ENCODE measurements around the gene LAMB4. TPM values are rescaled to one million over a fixed set of nuclear protein-coding genes. Genes with fewer than 3 reads are reported as not detected.

LAMB4 gene
- total and polyA plus RNA-seq, 2 of the 4 experiments (the other 2 are of a cell fraction), result 0.12 to 0.18 TPM

DNA sequence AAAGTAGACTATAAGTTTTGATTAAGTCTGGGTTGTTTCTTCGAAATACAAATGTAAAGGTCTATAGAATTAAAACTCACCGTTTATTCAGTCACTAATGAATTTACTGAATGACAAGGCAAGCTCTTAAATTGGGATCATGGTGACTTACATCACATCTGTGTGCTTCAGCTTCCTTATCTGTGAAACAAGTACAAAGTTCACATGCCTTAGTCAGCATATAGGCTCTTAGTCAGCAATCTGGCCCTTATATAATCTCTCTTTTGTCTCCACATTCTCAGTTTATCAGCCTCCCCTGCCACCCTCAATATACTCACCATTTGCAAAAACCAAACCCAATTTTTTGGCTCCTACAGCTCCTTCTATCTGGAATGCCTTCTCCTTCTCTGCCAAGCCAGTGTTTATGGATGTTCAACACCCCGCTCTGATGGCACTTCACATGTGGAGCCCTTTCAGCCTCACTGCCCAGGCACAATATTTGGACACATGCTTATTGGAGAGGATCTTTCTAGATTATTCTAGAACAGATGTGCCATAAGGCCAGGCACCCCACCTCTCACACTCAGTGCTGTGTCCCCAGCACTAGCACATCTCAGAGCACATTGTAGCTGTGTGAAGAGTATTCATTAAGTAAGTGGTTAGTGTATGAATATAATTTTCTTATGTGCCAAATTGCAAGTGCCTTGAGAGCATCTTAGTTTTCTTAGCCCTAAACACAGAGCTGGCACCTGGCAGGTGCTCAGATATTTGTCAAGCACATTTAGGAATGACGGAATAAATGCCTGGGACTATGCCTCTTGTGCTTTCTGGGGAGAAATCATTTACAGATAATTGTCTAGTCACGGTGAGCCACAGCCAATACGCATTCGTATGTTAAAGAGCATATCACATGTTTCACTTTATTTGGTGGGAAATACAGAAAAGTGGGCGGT is 117.4 kb downstream of the LAMB4 start:
- in situ Hi-C loops (cut with MboI; ENCODE audit: low sequenced_read_pairs) (no loop called here), intact Hi-C loops (cut with micrococcal nuclease) (loop anchor here (5.0 kb wide), 1 partner anchor 120 kb away; the partner anchor contains the start of gene LAMB4), dilution Hi-C loops (cut with HindIII; ENCODE audit: low sequenced_read_pairs, unreplicated experiment) (loop anchor here (25.0 kb wide), 1 partner anchor 125 kb away; the partner anchor contains the start of gene LAMB4)
- no peak overlapping the region for H3K27ac ChIP-seq (ENCODE audit: insufficient read depth, low read length)
- ChIA-PET POLR2A (ENCODE audit: unreplicated experiment) (interaction anchor here (1.4 kb wide), 1 partner anchor 10 kb away, joined by 4 read pairs; no protein-coding TSS in a partner anchor), CTCF (no interaction called here)
- H3K4me3 ChIP-seq (ENCODE audit: insufficient read depth, low read depth, low read length), result no peak overlapping the region
- H2BK20ac ChIP-seq (ENCODE audit: low read depth, low read length), result no peak overlapping the region
- H2BK5ac ChIP-seq (ENCODE audit: low read depth, low read length, poor library complexity, severe bottlenecking), result no peak overlapping the region
- H3K18ac ChIP-seq (ENCODE audit: low read depth, low read length), result 0 out of 2 replicates have a peak overlapping the region, but pooled peaks have one; percentile 1
- H3K36me3 ChIP-seq (ENCODE audit: control insufficient read depth, insufficient read depth, low read length), result no peaks in the 10 kb centered on the region
- peaks cover 12% of the 10 kb centered on the region; the same call in 1 of the 2 replicates for H3K9me1 ChIP-seq (ENCODE audit: insufficient read depth, low read length)
- 0 out of 2 replicates have a peak, but pooled peaks have one; percentile 6 for TF ChIP-seq RFX5 (IDR thresholded peaks at IDR 0.05; ENCODE audit: low read depth, low read length)
- 0 out of 2 replicates have a peak, but pooled peaks have one; percentile 10 for TF ChIP-seq FOS (IDR thresholded peaks at IDR 0.05; ENCODE audit: low read depth, low read length)
- 0 out of 2 replicates have a peak, but pooled peaks have one; percentile 5 for TF ChIP-seq NFE2L2 (IDR thresholded peaks at IDR 0.05; ENCODE audit: low read depth, low read length)
- TF ChIP-seq, protein P1, sequence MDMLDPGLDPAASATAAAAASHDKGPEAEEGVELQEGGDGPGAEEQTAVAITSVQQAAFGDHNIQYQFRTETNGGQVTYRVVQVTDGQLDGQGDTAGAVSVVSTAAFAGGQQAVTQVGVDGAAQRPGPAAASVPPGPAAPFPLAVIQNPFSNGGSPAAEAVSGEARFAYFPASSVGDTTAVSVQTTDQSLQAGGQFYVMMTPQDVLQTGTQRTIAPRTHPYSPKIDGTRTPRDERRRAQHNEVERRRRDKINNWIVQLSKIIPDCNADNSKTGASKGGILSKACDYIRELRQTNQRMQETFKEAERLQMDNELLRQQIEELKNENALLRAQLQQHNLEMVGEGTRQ (IDR thresholded peaks at IDR 0.05; ENCODE audit: low read depth, low read length), result no peak
- TF ChIP-seq MAFK (IDR thresholded peaks at IDR 0.05; ENCODE audit: low read depth, low read length), result peak; percentile 94
- peaks cover 13% of the 10 kb centered on the region for H3K4me1 ChIP-seq (ENCODE audit: control insufficient read depth, insufficient read depth, low read length)
- H2BK120ac ChIP-seq (ENCODE audit: low read depth, low read length), result peak overlapping the region; percentile 45
- no peak overlapping the region for H3K9ac ChIP-seq (ENCODE audit: low read depth, low read length)
- DNase-seq (peak; percentile 79), ATAC-seq (ENCODE audit: low read depth) (no peak)
- H3K79me1 ChIP-seq (ENCODE audit: low read depth in 1 of 2, low read length in 2 of 2), result no peaks in the 10 kb centered on the region
- H4K5ac ChIP-seq (ENCODE audit: low read depth, low read length), result no peak overlapping the region
- H3K14ac ChIP-seq (replicated peaks; ENCODE audit: low read depth, low read length), result 0 out of 2 replicates have a peak overlapping the region, but pooled peaks have one; percentile 12
- H3K4ac ChIP-seq (ENCODE audit: low read depth, low read length), result peak overlapping the region; percentile 55
- H2AK5ac ChIP-seq (ENCODE audit: low read depth, low read length), result peak overlapping the region; percentile 6; the same call in 1 of the 2 replicates
- H4K8ac ChIP-seq (ENCODE audit: low read depth in 2 of 2, low read length in 2 of 2), result no peak overlapping the region
- H4K91ac ChIP-seq (ENCODE audit: insufficient read depth, low read depth, low read length), result peak overlapping the region; percentile 25; the same call in 1 of the 2 replicates
- WGBS, 2 experiments (ENCODE audit: extremely low coverage in 2 of 2, insufficient read length in 1 of 2), result 100% methylated on average over 1 of the region's 8 CpGs; no CpG with 5 or more reads in 1 of the 2 experiments
- H4K20me1 ChIP-seq (ENCODE audit: insufficient read depth, low read length), result no peaks in the 10 kb centered on the region; the same call in 1 of the 2 replicates
- H2BK15ac ChIP-seq (ENCODE audit: low read depth, low read length), result peak overlapping the region; percentile 56; the same call in 2 of the 3 replicates
- H3K56ac ChIP-seq (ENCODE audit: extremely low read depth, insufficient read depth, low read length), result no peak overlapping the region
- H3K27me3 ChIP-seq (ENCODE audit: control insufficient read depth, insufficient read depth, low read length), result no peaks in the 10 kb centered on the region
- H3K9me3 ChIP-seq (ENCODE audit: control insufficient read depth, insufficient read depth, low read length), result no peaks in the 10 kb centered on the region
- no peak overlapping the region for H3K23ac ChIP-seq (ENCODE audit: low read depth, low read length)
- H2AK9ac ChIP-seq (replicated peaks; ENCODE audit: low read depth, low read length, poor library complexity), result no peak overlapping the region
- BruUV-seq (replicated peaks), result no TSS peak
- H3K4me2 ChIP-seq (ENCODE audit: low read depth, low read length), result no peak overlapping the region
- no peak overlapping the region for H2AFZ ChIP-seq (replicated peaks; ENCODE audit: low read length, poor library complexity)
